K562 (cell line): ENCODE measurements around the gene GLMP. TPM values are rescaled to one million over a fixed set of nuclear protein-coding genes. Genes with fewer than 3 reads are reported as not detected.
A peak's percentile ranks its signal among the peaks of the same experiment; 100 is the strongest.

Source experiments
- ATAC-seq: fragments of 200-7000 bp; cut with Tn5 transposase; 3 replicates; pipeline ENCODE4 v1.9.1; 2020; ENCODE audit warnings: moderate library complexity
- BruUV-seq: library from RNA; stranded (reverse); fragments of 400-500 nt; replicated peaks from 2 replicates; lab custom pipeline; 2021; lab: Mats Ljungman, UMichigan
- CTCF ChIA-PET: fragments of 300-600 bp; formaldehyde crosslinking; extraction: SDS; loops from one replicate; lab custom pipeline; 2021; ENCODE audit warnings: low intra/inter-chr PET ratio; lab: Yijun Ruan, JAX
- POLR2A ChIA-PET: fragments of 300-600, 350-650 bp; sonication (Branson Sonifier 250); formaldehyde crosslinking; extraction: SDS; loops from one replicate; lab custom pipeline; 2021; ENCODE audit warnings: antibody characterized with exemption, inconsistent platforms; lab: Yijun Ruan, JAX
- DNase-seq, 4 experiments: peaks; one replicate each; pipeline versions ENCODE4 v3.0.0 to v3.0.0-alpha.2; 2011 to 2018; ENCODE audit warnings: low spot score in 3 of 4, mixed read lengths in 3 of 4; ENCODE audit errors: extremely low read depth in 1 of 4
- FAIRE-seq: peaks from 2 replicates; lab custom pipeline; 2011; peaks lifted over from hg19 to GRCh38; lab: Jason Lieb, UNC
- H2AFZ ChIP-seq: 2 replicates; pipeline ENCODE4 v1.6.0; 2011; ENCODE audit warnings: low read depth, low read length, control low read depth, inconsistent platforms
- H3K27ac ChIP-seq: fragments of 200-600 bp; 3 replicates; pipeline ENCODE4 v1.8.0; 2011; ENCODE audit warnings: low read depth, mild to moderate bottlenecking, control low read depth, inconsistent platforms, low read length, moderate library complexity, mixed read lengths; ENCODE audit errors: extremely low read depth
- H3K27me3 ChIP-seq, 2 experiments: fragments of 300-600 bp in 1 of 2; 2 replicates in 1 of 2; 3 replicates in 1 of 2; pipeline versions ENCODE4 v1.6.0 to v1.8.0; 2011; ENCODE audit warnings: inconsistent platforms in 2 of 2, low read length in 2 of 2, mild to moderate bottlenecking in 1 of 2, mixed read lengths in 1 of 2, moderate library complexity in 1 of 2; ENCODE audit not compliant: control insufficient read depth in 2 of 2, insufficient read depth in 2 of 2
- H3K36me3 ChIP-seq: fragments of 300-600 bp; 3 replicates; pipeline ENCODE4 v1.8.0; 2011; ENCODE audit warnings: mild to moderate bottlenecking, low read length, inconsistent platforms; ENCODE audit not compliant: control insufficient read depth, insufficient read depth
- H3K4me1 ChIP-seq, 2 experiments: fragments of 200-600 bp in 1 of 2; replicated peaks in 1 of 2; 2 replicates in 1 of 2; 3 replicates in 1 of 2; pipeline versions ENCODE4 v1.5.1 to v1.8.0; 2011; ENCODE audit warnings: inconsistent platforms in 2 of 2, low read length in 2 of 2, mild to moderate bottlenecking in 1 of 2, mixed read lengths in 1 of 2, moderate library complexity in 1 of 2; ENCODE audit not compliant: control insufficient read depth in 2 of 2, insufficient read depth in 2 of 2
- H3K4me2 ChIP-seq: 2 replicates; pipeline ENCODE4 v1.6.1; 2011; ENCODE audit warnings: low read length, control low read depth, inconsistent platforms, mixed read lengths; ENCODE audit not compliant: insufficient read depth
- H3K4me3 ChIP-seq: fragments of 200-600 bp; sonication (generic), shearing (Covaris generic); 2 replicates; pipeline ENCODE4 v1.5.1; 2016; ENCODE audit warnings: control low read depth, inconsistent platforms
- H3K79me2 ChIP-seq: fragments of 200-600 bp; 3 replicates; pipeline ENCODE4 v1.8.0; 2011; ENCODE audit warnings: low read length, inconsistent platforms; ENCODE audit not compliant: control insufficient read depth, insufficient read depth
- H3K9ac ChIP-seq, 2 experiments: 2 replicates each; pipeline versions ENCODE4 v1.6.0 to v1.6.1; 2011; ENCODE audit warnings: low read depth in 2 of 2, low read length in 2 of 2, control low read depth in 1 of 2, inconsistent platforms in 1 of 2, mild to moderate bottlenecking in 1 of 2, mixed read lengths in 1 of 2; ENCODE audit not compliant: insufficient read depth in 1 of 2
- H3K9me1 ChIP-seq: one replicate; pipeline ENCODE4 v1.6.0; 2011; ENCODE audit warnings: inconsistent platforms, mild to moderate bottlenecking, low read length, moderate library complexity; ENCODE audit not compliant: control insufficient read depth, insufficient read depth
- H3K9me3 ChIP-seq: replicated peaks from 2 replicates; pipeline ENCODE4 v1.5.1; 2011; ENCODE audit warnings: low read depth, low read length, inconsistent platforms; ENCODE audit not compliant: control insufficient read depth, insufficient read depth
- H4K20me1 ChIP-seq: replicated peaks from 2 replicates; pipeline ENCODE4 v1.6.1; 2011; ENCODE audit warnings: low read length, inconsistent platforms, mixed read lengths; ENCODE audit not compliant: control insufficient read depth, insufficient read depth
- CSDE1 ChIP-seq, 2 experiments: fragments of 450-650 bp; IDR thresholded peaks; 2 replicates each; pipeline ENCODE4 v1.6.1; 2016; ENCODE audit warnings: mild to moderate bottlenecking in 1 of 2
- KAT2B ChIP-seq: IDR thresholded peaks from one replicate; pipeline ENCODE4 v1.6.1; 2012; ENCODE audit warnings: low read depth, mild to moderate bottlenecking, control low read depth, inconsistent platforms, low read length, moderate library complexity
- KLF13 ChIP-seq: fragments of 450-650 bp; IDR thresholded peaks from 2 replicates; pipeline ENCODE4 v1.6.1; 2016; ENCODE audit warnings: missing genetic modification characterization, low read depth, mild to moderate bottlenecking, missing compliant biosample characterization, moderate library complexity, borderline replicate concordance
- POLR2AphosphoS5 ChIP-seq: IDR thresholded peaks from 2 replicates; pipeline ENCODE4 v1.6.1; 2011; ENCODE audit warnings: mild to moderate bottlenecking, low read depth, low read length, moderate library complexity; ENCODE audit not compliant: control insufficient read depth, insufficient read depth
- SUPT5H ChIP-seq: fragments of 450-650 bp; IDR thresholded peaks from 2 replicates; pipeline ENCODE4 v1.6.1; 2016
- THRA ChIP-seq: fragments of 450-650 bp; IDR thresholded peaks from 2 replicates; pipeline ENCODE4 v1.6.1; 2017; ENCODE audit warnings: mild to moderate bottlenecking, moderate library complexity
- ZC3H4 ChIP-seq: sonication (generic); formaldehyde crosslinking; IDR thresholded peaks from 2 replicates; pipeline ENCODE4 v1.9.0; 2021; ENCODE audit warnings: missing genetic modification reagents, borderline replicate concordance
- WGBS: fragments of 100-300 bp; shearing (Covaris generic); methylation state at CpG from one replicate; pipeline ENCODE4 v1.1.6; 2016; ENCODE audit warnings: low coverage, mixed read lengths; ENCODE audit not compliant: insufficient coverage; ENCODE audit errors: missing lambda C conversion rate; 5-methylcytosine and 5-hydroxymethylcytosine counted together
- in situ Hi-C: fragments of 300-500 bp; cut with MboI; formaldehyde crosslinking; loops from 4 replicates; pipeline ENCODE4 v1.15.0; 2018; ENCODE audit warnings: inconsistent platforms, mixed read lengths
- intact Hi-C: fragments of 100-400 bp; cut with micrococcal nuclease; formaldehyde crosslinking; loops from 2 replicates; pipeline ENCODE4 v1.14.2; 2022
- polyA plus RNA-seq, 8 experiments: library from polyadenylated mRNA; depleted of rRNA in 4 of 8; stranded (reverse) in 5 of 8; unstranded in 3 of 8; fragments of >200 nt; fragmentation: Nextera tagmentation in 2 of 8; fragmentation: Illumina TruSeq in 1 of 8; extraction: Ambion mirVana in 2 of 8; extraction: Trizol in 1 of 8; gene quantifications; 2 replicates each; pipeline versions ENCODE4 v1.2.1 to v1.2.3, GENCODE V29; 2011 to 2014; ENCODE audit warnings: inconsistent platforms in 1 of 8, missing spikeins in 1 of 8
- total RNA-seq, 7 experiments: library from RNA; depleted of rRNA in 6 of 7; stranded (reverse); fragments of >200 nt in 6 of 7; fragmentation: Illumina TruSeq in 2 of 7; extraction: Trizol in 2 of 7; gene quantifications; 2 replicates each; pipeline versions ENCODE4 v1.2.1 to v1.2.3, GENCODE V29; 2011 to 2021; ENCODE audit warnings: low replicate concordance in 1 of 7
- TF ChIP-seq, protein P1 (sequence below): fragments of 200-800 bp; sonication (Bioruptor generic); IDR thresholded peaks from 2 replicates; pipeline ENCODE4 v1.6.1; 2017; ENCODE audit warnings: missing genetic modification characterization, missing compliant biosample characterization

The GLMP gene
- total and polyA plus RNA-seq, 9 of the 15 experiments (the other 6 are each of a cell fraction or from before 2014, with no cell fraction given), result 8.3 to 28.2 (median 22.4) TPM

- TF ChIP-seq KAT2B (no peak), THRA (no peak), ZC3H4 (CRISPR knock-in tag) (no peak), KLF13 (tag) (no peak)
- TF ChIP-seq, protein P1, sequence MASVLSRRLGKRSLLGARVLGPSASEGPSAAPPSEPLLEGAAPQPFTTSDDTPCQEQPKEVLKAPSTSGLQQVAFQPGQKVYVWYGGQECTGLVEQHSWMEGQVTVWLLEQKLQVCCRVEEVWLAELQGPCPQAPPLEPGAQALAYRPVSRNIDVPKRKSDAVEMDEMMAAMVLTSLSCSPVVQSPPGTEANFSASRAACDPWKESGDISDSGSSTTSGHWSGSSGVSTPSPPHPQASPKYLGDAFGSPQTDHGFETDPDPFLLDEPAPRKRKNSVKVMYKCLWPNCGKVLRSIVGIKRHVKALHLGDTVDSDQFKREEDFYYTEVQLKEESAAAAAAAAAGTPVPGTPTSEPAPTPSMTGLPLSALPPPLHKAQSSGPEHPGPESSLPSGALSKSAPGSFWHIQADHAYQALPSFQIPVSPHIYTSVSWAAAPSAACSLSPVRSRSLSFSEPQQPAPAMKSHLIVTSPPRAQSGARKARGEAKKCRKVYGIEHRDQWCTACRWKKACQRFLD (CRISPR knock-in tag), result no peak
- TF ChIP-seq, all 486 proteins: peak for 0
Measured at GRCh38 chr1:156257711-156258110, 37.8 kb downstream of the GLMP start (continued).

DNA sequence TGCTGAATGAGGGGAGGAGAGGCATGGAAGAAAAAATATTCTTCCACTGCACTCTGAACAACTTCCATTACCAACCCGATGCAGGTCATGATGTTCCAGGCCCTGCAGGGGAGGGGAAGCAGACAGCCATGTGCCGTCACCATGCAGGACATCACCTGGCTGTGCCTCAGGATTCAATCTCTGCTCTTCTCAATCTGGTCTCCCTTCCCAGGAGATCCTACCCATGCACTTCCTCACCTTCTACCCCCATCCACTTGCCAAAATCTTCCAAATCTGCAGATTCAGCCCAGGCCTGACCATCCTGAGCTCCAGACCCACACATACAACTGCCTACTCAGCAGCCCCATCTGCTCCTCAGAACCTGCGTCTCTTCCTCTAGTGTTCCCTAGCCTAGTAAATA is 41.8 kb downstream of the GLMP start:
- peaks cover 87% of the 10 kb centered on the region for H3K36me3 ChIP-seq
- TF ChIP-seq CSDE1 (IDR thresholded peaks at IDR 0.05), result no peak
- TF ChIP-seq POLR2AphosphoS5, result 0 out of 2 replicates have a peak, but pooled peaks have one; percentile 2
- TF ChIP-seq SUPT5H, result peak; percentile 21; the same call in 1 of the 2 replicates
- intact Hi-C loops, result no loop called here
- no peak overlapping the region for H3K9ac ChIP-seq
- no peak overlapping the region for H3K4me2 ChIP-seq
- POLR2A ChIA-PET, result interaction anchor here (0.6 to 1.7 kb wide), 5 partner anchors 8 to 30 kb away, joined by 3 read pairs; no protein-coding TSS in a partner anchor
- H3K9me3 ChIP-seq, result no peaks in the 10 kb centered on the region
- H3K27me3 ChIP-seq, result no peaks in the 10 kb centered on the region
- no peaks in the 10 kb centered on the region for H4K20me1 ChIP-seq
- no peak for FAIRE-seq
- no peaks in the 10 kb centered on the region for H3K79me2 ChIP-seq
- CTCF ChIA-PET, result no interaction called here
- in situ Hi-C loops, result no loop called here
- H3K4me1 ChIP-seq, result peaks cover 10 to 15% of the 10 kb centered on the region in 2 experiments; a peak in 4 of 5 replicates
- no peaks in the 10 kb centered on the region for H3K9me1 ChIP-seq
- H3K27ac ChIP-seq, result no peak overlapping the region
- ATAC-seq, result no peak
- DNase-seq, result no peak
- 90% methylated on average over 3 of the region's 3 CpGs for WGBS
- no TSS peak for BruUV-seq
- H3K4me3 ChIP-seq, result no peak overlapping the region
- H2AFZ ChIP-seq, result no peak overlapping the region
